ENCODE results near the gene IGF2BP2. TPM values are rescaled to one million over a fixed set of nuclear protein-coding genes. Genes with fewer than 3 reads are reported as not detected.
A peak's percentile ranks its signal among the peaks of the same experiment; 100 is the strongest.
"Not testable (repeated sequence)": the region's sequence is repeated elsewhere in the genome, so short reads cannot be mapped to it uniquely, and the experiment has no call there.

IGF2BP2 gene
- total RNA-seq (2014; rRNA removed; shearing (Covaris generic)) = 45.8 and 50.6 TPM in 2 replicates

- no peaks in the 10 kb centered on the region for H3K27me3 ChIP-seq
- peak within 1 kb of the TSS; percentile 92 for H3K27ac ChIP-seq
- no peaks in the 10 kb centered on the region; the same call in 1 of the 2 replicates for H3K36me3 ChIP-seq
- peak; percentile 76 to 81 for DNase-seq
- peak within 1 kb of the TSS; percentile 94 for H3K4me3 ChIP-seq
- H3K9me3 ChIP-seq (replicated peaks) = no peaks in the 10 kb centered on the region
- peaks cover 18% of the 10 kb centered on the region for H3K4me1 ChIP-seq
Measured at GRCh38 chr3:185825006-185825638, at the start of gene IGF2BP2. TSS of gene IGF2BP2 (minus strand) at chr3:185825042. CDS start at chr3:185824960, 82 bp downstream.

- H3K27ac ChIP-seq = no peak overlapping the region
- no peak for DNase-seq
- H3K4me3 ChIP-seq = no peak overlapping the region
Measured at GRCh38 chr3:185874119-185874518, 49.3 kb upstream of the IGF2BP2 start.

GRCh38 chr3:185867650-185868049 is 42.8 kb upstream of the IGF2BP2 start:
- Histone ChIP-seq H3K9me3 (replicated peaks) (no peaks in the 10 kb centered on the region), H3K4me1 (no peaks in the 10 kb centered on the region), H3K27ac (no peak overlapping the region), H3K36me3 (no peaks in the 10 kb centered on the region), H3K27me3 (no peaks in the 10 kb centered on the region), H3K4me3 (no peak overlapping the region)
- DNase-seq = no peak

More at GRCh38 chr3:185874119-185874518, 49.3 kb upstream of the IGF2BP2 start:
- Histone ChIP-seq H3K27me3 (no peaks in the 10 kb centered on the region), H3K36me3 (no peaks in the 10 kb centered on the region), H3K4me1 (no peaks in the 10 kb centered on the region), H3K9me3 (replicated peaks) (no peaks in the 10 kb centered on the region)

DNA sequence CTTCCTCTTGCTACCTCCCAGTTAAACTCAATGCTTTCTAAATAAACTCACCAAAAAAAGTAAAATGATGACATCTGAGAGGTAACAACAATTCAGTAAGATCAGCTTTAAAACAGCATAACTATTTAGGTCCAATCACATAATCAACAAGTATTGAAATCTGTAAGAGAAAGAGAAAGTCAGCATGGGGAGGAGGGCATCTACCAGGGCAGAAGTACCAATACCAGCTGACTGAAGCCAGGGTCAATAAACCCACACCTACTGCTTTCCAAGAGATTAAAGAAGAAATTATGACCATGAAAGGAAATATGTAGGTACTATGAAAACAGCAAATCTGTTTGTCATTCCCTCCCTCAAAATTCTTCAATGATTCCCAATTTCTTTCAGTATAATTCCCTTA is 42.2 kb upstream of the IGF2BP2 start:
- Histone ChIP-seq H3K4me1 (no peaks in the 10 kb centered on the region), H3K36me3 (no peaks in the 10 kb centered on the region), H3K27ac (no peak overlapping the region), H3K4me3 (no peak overlapping the region), H3K9me3 (replicated peaks) (no peaks in the 10 kb centered on the region), H3K27me3 (no peaks in the 10 kb centered on the region)
- no peak for DNase-seq

DNA sequence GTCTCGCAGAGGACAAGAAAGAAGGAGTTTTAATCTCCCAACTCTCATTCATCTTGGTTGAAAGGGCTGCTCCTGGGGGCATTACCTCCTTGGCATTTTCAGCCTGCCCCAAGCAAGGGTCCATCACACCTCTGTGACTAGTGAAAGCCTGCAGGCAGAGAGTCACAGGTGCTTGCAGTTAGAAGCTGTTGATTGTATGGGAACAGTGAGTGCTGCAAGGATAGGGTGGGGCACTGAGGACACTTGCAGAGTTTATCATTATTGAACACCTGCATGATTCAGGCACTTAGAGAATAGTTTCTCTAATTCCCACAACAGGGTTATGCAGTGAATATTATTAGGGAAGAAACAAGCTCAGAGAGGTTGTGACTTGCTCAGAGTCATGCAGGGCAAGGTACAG is 41.7 kb upstream of the IGF2BP2 start:
- no peaks in the 10 kb centered on the region for H3K9me3 ChIP-seq (replicated peaks)
- no peaks in the 10 kb centered on the region for H3K36me3 ChIP-seq
- no peak overlapping the region for H3K4me3 ChIP-seq
- no peak for DNase-seq
- no peak overlapping the region for H3K27ac ChIP-seq
- H3K4me1 ChIP-seq = no peaks in the 10 kb centered on the region
- no peaks in the 10 kb centered on the region for H3K27me3 ChIP-seq

- Histone ChIP-seq H3K36me3 (no peaks in the 10 kb centered on the region), H3K4me3 (no peak overlapping the region), H3K4me1 (no peaks in the 10 kb centered on the region), H3K27me3 (no peaks in the 10 kb centered on the region), H3K9me3 (replicated peaks) (no peaks in the 10 kb centered on the region), H3K27ac (no peak overlapping the region)
- DNase-seq = no peak
Measured at GRCh38 chr3:185865247-185865646, 40.4 kb upstream of the IGF2BP2 start.

GRCh38 chr3:185864767-185865166 is 39.9 kb upstream of the IGF2BP2 start:
- H3K4me3 ChIP-seq = no peak overlapping the region
- no peaks in the 10 kb centered on the region for H3K4me1 ChIP-seq
- H3K27ac ChIP-seq = no peak overlapping the region
- no peaks in the 10 kb centered on the region for H3K27me3 ChIP-seq
- no peaks in the 10 kb centered on the region for H3K9me3 ChIP-seq (replicated peaks)
- DNase-seq = no peak
- no peaks in the 10 kb centered on the region for H3K36me3 ChIP-seq

GRCh38 chr3:185862920-185863319 is 38.1 kb upstream of the IGF2BP2 start:
- H3K4me3 ChIP-seq = no peak overlapping the region
- DNase-seq = no peak
- no peaks in the 10 kb centered on the region for H3K27me3 ChIP-seq
- H3K9me3 ChIP-seq (replicated peaks) = no peaks in the 10 kb centered on the region
- H3K27ac ChIP-seq = no peak overlapping the region
- H3K36me3 ChIP-seq = no peaks in the 10 kb centered on the region
- H3K4me1 ChIP-seq = no peaks in the 10 kb centered on the region

DNA sequence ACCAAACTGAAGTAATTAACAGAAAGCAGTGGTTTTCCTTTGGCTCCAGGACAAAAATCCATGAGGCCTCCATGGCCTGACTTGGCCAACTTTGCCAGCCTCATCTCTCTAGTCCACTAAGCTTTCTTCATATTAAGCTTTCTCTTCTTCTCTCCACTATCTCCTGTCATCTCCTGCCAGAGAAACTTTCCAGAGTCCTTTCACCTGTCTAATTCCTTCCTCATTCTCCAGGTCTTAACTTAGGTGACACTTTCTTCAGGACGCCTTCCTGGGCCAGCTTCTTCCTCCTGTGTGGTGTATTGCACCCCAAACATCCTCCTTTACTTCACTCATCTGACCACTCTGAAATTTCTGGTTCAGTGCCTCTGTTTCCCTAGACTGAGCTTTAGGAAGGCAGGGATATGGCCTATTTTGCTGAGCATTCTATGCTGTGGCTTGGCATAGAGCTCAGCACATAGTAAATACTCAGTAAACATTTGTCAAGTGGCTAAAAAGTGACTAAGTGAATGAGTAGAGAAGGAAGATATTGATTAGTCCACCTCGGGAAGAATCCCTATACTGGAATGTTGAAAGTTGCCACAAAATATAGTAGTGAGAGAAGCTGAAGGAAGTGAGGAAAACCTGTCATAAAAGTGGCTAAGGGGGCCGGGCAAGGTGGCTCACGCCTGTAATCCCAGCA is 34.6 kb upstream of the IGF2BP2 start:
- H3K9me3 ChIP-seq (replicated peaks) = no peaks in the 10 kb centered on the region; the same call in none of the 2 replicates
- no peak overlapping the region for H3K27ac ChIP-seq
- no peak overlapping the region for H3K4me3 ChIP-seq
- H3K27me3 ChIP-seq = no peaks in the 10 kb centered on the region
- no peaks in the 10 kb centered on the region for H3K36me3 ChIP-seq
- H3K4me1 ChIP-seq = no peaks in the 10 kb centered on the region
- no peak for DNase-seq

DNA sequence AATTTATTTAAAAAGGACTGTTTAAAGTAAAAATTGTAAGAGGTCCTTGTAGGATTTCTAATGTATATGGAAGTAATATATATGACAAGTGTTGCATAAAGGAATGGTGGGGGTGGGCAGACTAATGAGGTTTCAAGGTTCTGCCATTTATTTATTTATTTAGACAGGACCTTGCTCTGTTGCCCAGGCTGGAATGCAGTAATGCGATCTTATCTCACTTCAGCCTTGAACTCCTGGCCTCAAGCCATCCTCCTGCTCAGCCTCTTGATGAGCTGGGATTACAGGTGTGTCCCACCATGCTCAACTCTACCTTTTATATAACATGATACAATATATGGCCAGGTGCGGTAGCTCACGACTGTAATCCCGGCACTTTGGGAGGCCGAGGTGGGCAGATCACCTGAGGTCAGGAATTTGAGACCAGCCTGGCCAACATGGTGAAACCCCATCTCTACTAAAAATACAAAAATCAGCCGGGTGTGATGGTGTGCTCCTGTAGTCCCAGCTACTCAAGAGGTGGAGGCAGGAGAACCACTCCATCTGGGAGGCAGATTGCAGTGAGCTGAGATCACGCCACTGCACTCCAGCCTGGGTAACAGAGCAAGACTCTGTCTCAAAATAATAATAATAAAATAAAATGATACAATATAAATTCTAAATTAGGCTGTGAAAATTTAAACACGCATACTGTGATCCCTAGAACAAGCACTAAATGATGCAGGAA is 33.8 kb upstream of the IGF2BP2 start:
- Histone ChIP-seq H3K27me3 (no peaks in the 10 kb centered on the region), H3K27ac (no peak overlapping the region), H3K36me3 (no peaks in the 10 kb centered on the region), H3K4me3 (no peak overlapping the region), H3K4me1 (no peaks in the 10 kb centered on the region), H3K9me3 (replicated peaks) (no peaks in the 10 kb centered on the region; the same call in none of the 2 replicates)
- no peak for DNase-seq

- Histone ChIP-seq H3K36me3 (no peaks in the 10 kb centered on the region), H3K4me3 (no peak overlapping the region), H3K9me3 (replicated peaks) (no peaks in the 10 kb centered on the region; the same call in none of the 2 replicates), H3K4me1 (no peaks in the 10 kb centered on the region), H3K27me3 (no peaks in the 10 kb centered on the region), H3K27ac (no peak overlapping the region)
- DNase-seq = no peak
Measured at GRCh38 chr3:185857208-185857607, 32.4 kb upstream of the IGF2BP2 start.

DNA sequence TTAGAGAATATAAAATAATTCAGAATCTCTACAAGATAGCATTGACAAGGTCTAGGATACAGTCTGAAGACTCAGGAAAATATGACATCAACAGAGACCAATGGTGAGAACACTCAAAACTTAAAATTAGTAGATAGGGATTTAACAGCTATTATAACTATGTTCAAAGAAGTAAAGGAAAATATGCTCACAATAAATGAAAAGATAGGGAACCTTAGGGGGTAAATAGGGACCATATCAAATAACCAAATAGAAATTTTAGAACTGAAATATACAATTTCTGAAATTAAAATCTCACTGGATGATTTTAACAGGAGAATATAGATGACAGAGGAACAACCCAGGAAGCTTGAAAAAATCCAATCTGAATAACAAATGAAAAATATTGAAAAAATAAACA is 31.8 kb upstream of the IGF2BP2 start:
- H3K4me3 ChIP-seq = no peak overlapping the region
- DNase-seq = no peak
- H3K36me3 ChIP-seq = no peaks in the 10 kb centered on the region
- H3K4me1 ChIP-seq = no peaks in the 10 kb centered on the region
- no peaks in the 10 kb centered on the region; the same call in none of the 2 replicates for H3K9me3 ChIP-seq (replicated peaks)
- H3K27me3 ChIP-seq = no peaks in the 10 kb centered on the region
- H3K27ac ChIP-seq = no peak overlapping the region

DNA sequence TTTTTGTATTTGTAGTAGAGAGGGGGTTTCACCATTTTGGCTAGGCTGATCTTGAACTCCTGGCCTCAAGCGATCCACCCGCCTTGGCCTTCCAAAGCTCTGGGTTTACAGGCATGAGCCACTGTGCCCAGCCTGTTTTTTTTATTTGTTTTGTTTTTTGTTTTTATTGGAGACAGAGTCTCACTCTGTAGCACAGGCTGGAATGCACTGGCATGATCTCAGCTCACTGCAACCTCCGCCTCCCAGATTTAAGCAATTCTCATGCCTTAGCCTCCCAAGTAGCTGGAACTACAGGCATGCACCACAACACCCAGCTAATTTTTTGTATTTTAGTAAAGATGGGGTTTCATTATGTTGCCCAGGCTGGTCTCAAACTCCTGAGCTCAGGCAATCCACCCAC is 28.9 kb upstream of the IGF2BP2 start:
- not testable (repeated sequence) for H3K9me3 ChIP-seq (replicated peaks); H3K4me3 ChIP-seq; H3K27ac ChIP-seq; H3K4me1 ChIP-seq; DNase-seq; H3K27me3 ChIP-seq; H3K36me3 ChIP-seq

DNA sequence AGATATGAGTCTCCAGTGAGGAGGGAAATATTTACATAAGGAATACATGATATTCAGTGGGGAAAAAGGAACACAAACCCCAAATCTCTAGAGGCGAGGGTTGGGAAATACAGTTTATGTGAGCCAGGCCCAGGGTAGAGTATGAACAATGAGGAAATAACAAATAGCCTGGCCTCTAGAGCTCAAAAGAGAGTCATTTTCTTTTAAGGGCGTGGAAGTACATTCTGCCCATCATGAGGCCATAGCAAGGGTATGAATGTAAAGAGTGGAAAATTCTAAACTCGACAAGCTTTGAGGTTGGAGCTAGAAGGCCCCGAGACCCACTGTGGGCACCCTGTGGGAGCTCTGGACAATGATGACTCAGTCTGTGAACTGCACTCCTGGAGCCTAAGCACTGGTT is 27.8 kb upstream of the IGF2BP2 start:
- Histone ChIP-seq H3K9me3 (replicated peaks) (no peaks in the 10 kb centered on the region; the same call in none of the 2 replicates), H3K36me3 (no peaks in the 10 kb centered on the region), H3K27ac (no peak overlapping the region), H3K4me3 (no peak overlapping the region), H3K4me1 (no peaks in the 10 kb centered on the region), H3K27me3 (no peaks in the 10 kb centered on the region)
- no peak for DNase-seq

DNA sequence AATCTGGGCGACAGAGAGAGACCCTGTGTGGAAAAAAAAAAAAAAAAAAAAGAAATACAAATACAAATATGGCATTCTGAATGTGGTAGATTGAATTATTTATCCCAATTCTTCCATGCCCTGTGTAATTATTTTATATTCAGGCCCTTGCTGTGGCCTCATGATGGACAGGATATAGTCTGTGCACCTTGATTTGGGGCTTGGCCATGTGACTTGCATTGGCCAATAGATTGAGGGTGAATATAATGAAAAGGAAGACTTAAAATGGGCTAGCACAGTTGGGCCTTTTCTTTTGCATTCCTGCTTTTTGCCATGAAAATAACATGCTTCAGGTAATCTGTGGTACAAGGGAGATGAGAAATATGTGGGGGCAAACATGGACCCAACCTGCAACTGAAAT is 27.1 kb upstream of the IGF2BP2 start:
- H3K27me3 ChIP-seq = no peaks in the 10 kb centered on the region
- DNase-seq = no peak
- no peaks in the 10 kb centered on the region; the same call in none of the 2 replicates for H3K9me3 ChIP-seq (replicated peaks)
- no peaks in the 10 kb centered on the region for H3K36me3 ChIP-seq
- H3K4me3 ChIP-seq = no peak overlapping the region
- no peak overlapping the region for H3K27ac ChIP-seq
- no peaks in the 10 kb centered on the region for H3K4me1 ChIP-seq

All from SJCRH30 (cell line).